IPS DF 4.7 (cell line): ENCODE measurements around the gene SF3B6.
"Not testable (repeated sequence)": the region's sequence is repeated elsewhere in the genome, so short reads cannot be mapped to it uniquely, and the experiment has no call there.

Experiments
- DNase-seq: peaks from one replicate; pipeline ENCODE4 v3.0.0-alpha.2; 2013; ENCODE audit warnings: low spot score; ENCODE audit errors: extremely low read depth

Gene SF3B6

GRCh38 chr2:24051833-24052232 lies 24.3 kb downstream of the SF3B6 start:
- no peak for DNase-seq

- no peak for DNase-seq
These were observed 25.8 kb downstream of the SF3B6 start for GRCh38 chr2:24050041-24050979.

GRCh38 chr2:24049485-24050021 lies 26.6 kb downstream of the SF3B6 start, which contains the start of gene FKBP1B:
FKBP1B (plus strand) TSS chr2:24049741; CDS start chr2:24049850, 109 bp downstream.
- DNase-seq: no peak

GRCh38 chr2:24048769-24049484 lies 27.2 kb downstream of the SF3B6 start:
- no peak for DNase-seq

- DNase-seq: no peak
These were observed 28.5 kb downstream of the SF3B6 start for GRCh38 chr2:24047703-24048033.

- peak; percentile 91 for DNase-seq
These were observed 29.0 kb downstream of the SF3B6 start, which contains the start of gene WDCP for GRCh38 chr2:24046930-24047702. WDCP (minus strand) TSS chr2:24047391; CDS start chr2:24039494, 7,897 bp downstream.

GRCh38 chr2:24046599-24046929 lies 29.6 kb downstream of the SF3B6 start:
- no peak for DNase-seq

GRCh38 chr2:24045511-24046508 lies 30.3 kb downstream of the SF3B6 start:
- no peak for DNase-seq

GRCh38 chr2:24043133-24043532 lies 33.0 kb downstream of the SF3B6 start:
- not testable (repeated sequence) for DNase-seq

- no peak for DNase-seq
These were observed 35.6 kb downstream of the SF3B6 start for GRCh38 chr2:24040511-24040910.

GRCh38 chr2:24038786-24039499 lies 37.2 kb downstream of the SF3B6 start:
- DNase-seq: no peak

GRCh38 chr2:24026233-24026632 lies 49.9 kb downstream of the SF3B6 start:
- DNase-seq: no peak

GRCh38 chr2:24024996-24025663 lies 51.0 kb downstream of the SF3B6 start:
- DNase-seq: no peak

GRCh38 chr2:24024018-24024417 lies 52.1 kb downstream of the SF3B6 start:
- no peak for DNase-seq

GRCh38 chr2:24022975-24023575 lies 53.1 kb downstream of the SF3B6 start:
- DNase-seq: no peak

GRCh38 chr2:24022324-24022974 lies 53.7 kb downstream of the SF3B6 start:
- no peak for DNase-seq

- DNase-seq: no peak
These were observed 54.8 kb downstream of the SF3B6 start for GRCh38 chr2:24021122-24021998.
